CD4-positive, alpha-beta T cell treated with Interleukin-2 at 100 ng/mL for 4 hours (primary cell): ENCODE results near the gene IFRD1.

ENCODE experiments used
- DNase-seq: peaks from one replicate; pipeline ENCODE4 v3.0.0-alpha.2; 2020; ENCODE audit warnings: low spot score

IFRD1 gene

GRCh38 chr7:112520787-112521186 lies 70.5 kb downstream of the IFRD1 start:
- no peak for DNase-seq

- DNase-seq, result no peak
Measured at GRCh38 chr7:112521942-112522341, 71.7 kb downstream of the IFRD1 start.

- no peak for DNase-seq
Measured at GRCh38 chr7:112523871-112524270, 73.6 kb downstream of the IFRD1 start.
